ENCODE data around the gene TMEM101.

The TMEM101 gene

GRCh38 chr17:43986225-43986981 lies 28.4 kb downstream of the TMEM101 start:
- no peak for TF ChIP-seq SIN3A (IDR thresholded peaks at IDR 0.05; ENCODE audit: borderline replicate concordance, insufficient read depth, low read length)
- no peak for TF ChIP-seq POLR2AphosphoS5 (IDR thresholded peaks at IDR 0.05; ENCODE audit: low read depth, low read length)
- no peak for TF ChIP-seq REST (IDR thresholded peaks at IDR 0.05; ENCODE audit: insufficient read depth in 1 of 2, low read depth in 2 of 2, low read length in 2 of 2)
- TF ChIP-seq FOXP2 (optimal IDR thresholded peaks at IDR 0.05; ENCODE audit: borderline replicate concordance, extremely low read depth, extremely low read length, insufficient read depth), result no peak
- TF ChIP-seq TAF1 (IDR thresholded peaks at IDR 0.05; ENCODE audit: borderline replicate concordance, insufficient read depth, low read length), result no peak

DNA sequence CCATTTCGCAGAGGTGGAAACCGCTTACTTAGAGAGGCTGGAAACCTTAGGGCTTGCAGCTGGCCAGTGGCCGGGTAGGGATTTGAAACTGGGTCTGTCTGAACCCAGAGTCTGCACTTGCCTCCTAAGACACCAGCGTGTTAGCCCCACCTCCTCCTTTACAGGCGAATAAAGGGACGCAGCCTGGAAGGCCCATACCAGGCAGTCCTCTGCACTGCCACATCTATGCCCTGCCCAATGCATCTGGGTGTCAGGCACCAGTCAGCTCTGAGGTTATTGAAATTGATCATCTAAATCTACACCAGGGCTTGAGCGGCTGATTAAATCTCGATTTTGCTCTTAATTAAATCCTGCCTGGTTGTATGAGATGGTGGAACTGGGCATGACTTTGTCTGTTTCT lies 30.2 kb downstream of the TMEM101 start:
- TF ChIP-seq POLR2AphosphoS5 (IDR thresholded peaks at IDR 0.05; ENCODE audit: low read depth, low read length) (no peak), REST (IDR thresholded peaks at IDR 0.05; ENCODE audit: insufficient read depth in 1 of 2, low read depth in 2 of 2, low read length in 2 of 2) (no peak), FOXP2 (optimal IDR thresholded peaks at IDR 0.05; ENCODE audit: borderline replicate concordance, extremely low read depth, extremely low read length, insufficient read depth) (no peak), TAF1 (IDR thresholded peaks at IDR 0.05; ENCODE audit: borderline replicate concordance, insufficient read depth, low read length) (no peak), SIN3A (IDR thresholded peaks at IDR 0.05; ENCODE audit: borderline replicate concordance, insufficient read depth, low read length) (no peak)

DNA sequence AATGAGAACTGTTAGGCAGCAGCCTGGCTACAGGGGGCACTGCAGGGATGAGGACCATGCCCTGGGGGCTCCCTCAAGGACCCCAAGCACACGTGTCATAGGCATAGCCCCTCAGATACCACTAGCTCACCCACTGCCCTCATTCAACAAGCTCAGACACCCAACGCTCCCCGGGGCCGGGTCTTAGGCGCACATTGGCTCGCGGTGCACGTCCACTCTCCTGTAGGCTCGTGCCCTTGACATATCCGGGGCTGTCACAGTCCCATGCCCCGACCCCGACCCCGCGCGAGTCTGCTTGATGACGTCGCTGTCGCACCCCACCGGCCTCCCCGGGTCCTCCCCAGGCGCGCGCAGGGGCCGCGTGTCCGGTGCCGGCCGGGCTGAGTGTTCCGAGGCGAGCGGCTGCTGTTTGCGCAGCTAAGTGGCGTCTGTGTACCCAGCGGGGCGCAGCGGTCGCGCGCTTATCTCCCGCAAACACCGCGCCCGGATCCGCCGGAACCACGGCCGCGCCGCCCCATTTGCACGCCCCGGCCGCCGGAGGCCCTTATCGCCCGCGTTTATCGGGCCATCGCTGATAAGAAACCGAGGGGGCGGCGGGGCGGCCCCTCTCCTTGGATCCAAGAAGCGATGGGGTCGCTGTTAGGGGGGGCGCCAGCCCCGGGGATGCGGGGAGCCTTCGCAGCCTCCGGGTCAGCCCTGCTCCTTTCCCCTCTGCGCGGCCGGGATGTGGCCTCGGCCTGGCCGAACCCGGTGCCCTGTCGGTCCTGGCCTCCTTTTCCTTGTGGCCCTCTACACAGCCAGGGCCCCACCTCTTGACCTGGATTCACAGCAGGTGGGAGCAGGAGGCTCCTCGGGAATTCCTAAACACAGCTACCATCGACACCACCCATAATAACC lies 31.0 kb downstream of the TMEM101 start:
- TF ChIP-seq TAF1 (IDR thresholded peaks at IDR 0.05; ENCODE audit: borderline replicate concordance, insufficient read depth, low read length) (no peak), SIN3A (IDR thresholded peaks at IDR 0.05; ENCODE audit: borderline replicate concordance, insufficient read depth, low read length) (no peak), FOXP2 (optimal IDR thresholded peaks at IDR 0.05; ENCODE audit: borderline replicate concordance, extremely low read depth, extremely low read length, insufficient read depth) (no peak), POLR2AphosphoS5 (IDR thresholded peaks at IDR 0.05; ENCODE audit: low read depth, low read length) (no peak), REST (IDR thresholded peaks at IDR 0.05; ENCODE audit: insufficient read depth in 1 of 2, low read depth in 2 of 2, low read length in 2 of 2) (no peak)

GRCh38 chr17:43983196-43983514 lies 31.6 kb downstream of the TMEM101 start:
- TF ChIP-seq TAF1 (IDR thresholded peaks at IDR 0.05; ENCODE audit: borderline replicate concordance, insufficient read depth, low read length), result no peak
- TF ChIP-seq REST (IDR thresholded peaks at IDR 0.05; ENCODE audit: insufficient read depth in 1 of 2, low read depth in 2 of 2, low read length in 2 of 2), result no peak
- no peak for TF ChIP-seq FOXP2 (optimal IDR thresholded peaks at IDR 0.05; ENCODE audit: borderline replicate concordance, extremely low read depth, extremely low read length, insufficient read depth)
- TF ChIP-seq SIN3A (IDR thresholded peaks at IDR 0.05; ENCODE audit: borderline replicate concordance, insufficient read depth, low read length), result no peak
- no peak for TF ChIP-seq POLR2AphosphoS5 (IDR thresholded peaks at IDR 0.05; ENCODE audit: low read depth, low read length)
